Hepatocyte (in vitro differentiated cells): Measurements from ENCODE around the gene QRFP.
"Not testable (repeated sequence)": the region's sequence is repeated elsewhere in the genome, so short reads cannot be mapped to it uniquely, and the experiment has no call there.

ENCODE experiments used
- CTCF ChIP-seq: fragments of 200-600 bp; sonication (generic); IDR thresholded peaks from 2 replicates; pipeline ENCODE4 v1.5.1; 2016; ENCODE audit warnings: antibody characterized with exemption, mild to moderate bottlenecking; ENCODE audit not compliant: poor library complexity
- EZH2 ChIP-seq: fragments of 200-600 bp; sonication (generic); IDR thresholded peaks from 2 replicates; pipeline ENCODE4 v1.6.1; 2016; ENCODE audit warnings: antibody characterized with exemption, mild to moderate bottlenecking, borderline replicate concordance

GRCh38 chr9:130848514-130848913 is 48.1 kb downstream of the QRFP start:
- TF ChIP-seq CTCF, EZH2: not testable (repeated sequence)
